Peyer's patch (tissue), 4 donors: ENCODE data around the gene STXBP1.

Source experiments
- CTCF ChIP-seq, 6 experiments: fragments of 450-650 bp in 4 of 6; fragments of 200-600 bp in 2 of 6; sonication (generic) in 1 of 6; IDR thresholded peaks; one replicate each; pipeline ENCODE4 v1.5.1; 2017 to 2019; ENCODE audit warnings: antibody characterized with exemption in 6 of 6, mild to moderate bottlenecking in 3 of 6, moderate library complexity in 1 of 6
- POLR2A ChIP-seq, 2 donors: fragments of 450-650 bp; IDR thresholded peaks; one replicate each; pipeline ENCODE4 v1.5.1; 2017; ENCODE audit warnings: antibody characterized with exemption in 2 of 2, mild to moderate bottlenecking in 2 of 2, moderate library complexity in 2 of 2

GRCh38 chr9:127574072-127574993 is 37.7 kb upstream of the STXBP1 start:
- TF ChIP-seq CTCF (IDR thresholded peaks at IDR 0.05) (no peak), POLR2A (IDR thresholded peaks at IDR 0.05) (no peak)
